Activated naive CD4-positive, alpha-beta T cell treated with anti-CD3 and anti-CD28 coated beads, Interleukin-2, amount 50 U/mL, for 24 hours (primary cell): ENCODE results near the gene ACSS3.
"Not testable (repeated sequence)": the region's sequence is repeated elsewhere in the genome, so short reads cannot be mapped to it uniquely, and the experiment has no call there.

Experiments used
- H3K27ac Mint-ChIP-seq: one replicate; pipeline ENCODE4 v1.8.0; 2021; ENCODE audit warnings: mild to moderate bottlenecking, mixed read lengths
- H3K27me3 Mint-ChIP-seq: one replicate; pipeline ENCODE4 v1.8.0; 2021; ENCODE audit warnings: mixed read lengths
- H3K36me3 Mint-ChIP-seq: one replicate; pipeline ENCODE4 v1.8.0; 2021; ENCODE audit warnings: mixed read lengths
- H3K4me1 Mint-ChIP-seq: one replicate; pipeline ENCODE4 v1.8.0; 2021; ENCODE audit warnings: mixed read lengths
- H3K4me3 Mint-ChIP-seq: one replicate; pipeline ENCODE4 v1.8.0; 2021; ENCODE audit warnings: mild to moderate bottlenecking, mixed read lengths
- H3K9me3 Mint-ChIP-seq: one replicate; pipeline ENCODE4 v1.8.0; 2021; ENCODE audit warnings: mixed read lengths

The ACSS3 gene

DNA sequence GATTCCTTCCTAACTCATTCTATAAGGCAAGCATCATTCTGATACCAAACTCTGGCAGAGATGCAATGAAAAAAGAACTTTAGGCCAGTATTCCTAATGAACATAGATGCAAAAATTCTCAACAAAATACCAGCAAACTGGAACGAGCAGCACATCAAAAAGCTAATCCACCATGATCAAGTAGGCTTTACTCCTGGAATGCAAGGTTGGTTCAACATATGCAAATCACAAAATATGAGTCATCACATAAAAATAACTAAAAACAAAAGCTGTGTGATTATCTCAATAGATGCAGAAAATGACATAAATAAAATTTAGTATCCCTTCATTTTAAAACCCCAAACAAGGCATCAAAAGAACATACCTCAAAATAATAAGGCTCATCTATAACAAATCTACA is 98.9 kb downstream of the ACSS3 start:
- Mint-ChIP-seq H3K9me3 (peaks cover 11% of the 10 kb centered on the region), H3K4me1 (no peaks in the 10 kb centered on the region), H3K36me3 (no peaks in the 10 kb centered on the region), H3K27ac (no peak overlapping the region), H3K4me3 (no peak overlapping the region), H3K27me3 (no peaks in the 10 kb centered on the region)

DNA sequence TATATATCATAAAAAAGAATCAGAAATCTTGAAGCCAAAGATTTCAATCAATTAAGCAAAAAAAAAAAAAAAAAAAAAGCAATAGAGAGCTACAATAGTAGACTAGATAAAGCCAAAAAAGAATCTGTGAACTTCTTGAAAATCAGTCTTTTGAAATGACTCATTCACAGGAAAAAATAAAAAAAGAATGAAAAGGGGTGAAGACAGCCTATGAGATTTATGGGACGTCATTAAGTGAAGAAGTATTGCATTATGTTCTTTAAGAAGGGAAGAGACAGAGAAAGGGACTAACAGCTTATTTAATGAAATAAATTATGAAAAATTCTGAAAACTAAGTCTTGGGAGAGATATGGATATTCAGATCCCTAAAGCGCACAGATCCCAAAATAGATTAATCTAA is 103.8 kb downstream of the ACSS3 start:
- no peaks in the 10 kb centered on the region for H3K27me3 Mint-ChIP-seq
- peaks cover 5% of the 10 kb centered on the region for H3K9me3 Mint-ChIP-seq
- no peaks in the 10 kb centered on the region for H3K4me1 Mint-ChIP-seq
- no peaks in the 10 kb centered on the region for H3K36me3 Mint-ChIP-seq
- no peak overlapping the region for H3K27ac Mint-ChIP-seq
- H3K4me3 Mint-ChIP-seq: no peak overlapping the region

DNA sequence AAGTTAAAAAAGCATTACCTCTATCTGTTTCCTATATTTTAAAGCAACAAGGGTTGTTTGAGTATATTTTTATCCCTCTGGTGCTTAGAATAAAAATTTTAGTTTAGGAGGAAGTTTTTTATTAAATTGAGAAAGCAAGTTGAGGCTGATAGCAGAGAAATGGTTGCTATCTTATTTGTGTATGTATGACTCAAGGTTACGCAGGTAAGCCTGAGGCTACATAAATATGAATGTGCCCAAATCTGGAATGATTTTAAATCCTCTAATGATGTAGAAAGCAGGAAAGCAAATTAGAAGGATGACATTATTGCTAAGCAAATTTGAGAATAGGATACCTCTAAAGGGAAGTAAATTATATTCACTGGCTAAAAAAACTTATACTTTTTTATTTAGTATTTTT is 109.8 kb downstream of the ACSS3 start:
- Mint-ChIP-seq H3K27ac (no peak overlapping the region), H3K36me3 (no peaks in the 10 kb centered on the region), H3K9me3 (peaks cover 4% of the 10 kb centered on the region), H3K4me1 (no peaks in the 10 kb centered on the region), H3K4me3 (no peak overlapping the region), H3K27me3 (no peaks in the 10 kb centered on the region)

DNA sequence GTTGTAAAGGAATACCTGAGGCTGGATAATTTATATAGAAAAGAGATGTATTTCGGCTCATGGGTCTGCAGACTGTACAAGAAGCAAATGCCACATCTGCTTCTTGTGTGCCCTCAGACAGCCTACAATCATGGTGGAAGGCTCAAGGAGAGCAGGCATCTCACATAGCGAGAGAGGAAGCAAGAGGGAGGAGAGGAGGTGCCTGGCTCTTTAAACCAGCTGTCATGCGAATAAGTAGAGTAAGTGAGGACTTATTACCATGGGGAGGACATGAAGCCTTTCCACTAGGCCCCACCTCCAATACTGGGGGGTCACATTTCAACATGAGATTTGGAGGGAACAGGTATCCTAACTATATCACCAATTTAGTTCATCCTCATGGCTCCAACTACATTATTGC is 118.7 kb downstream of the ACSS3 start:
- Mint-ChIP-seq H3K4me3 (no peak overlapping the region), H3K36me3 (no peaks in the 10 kb centered on the region), H3K4me1 (no peaks in the 10 kb centered on the region), H3K9me3 (peaks cover 9% of the 10 kb centered on the region), H3K27me3 (no peaks in the 10 kb centered on the region), H3K27ac (no peak overlapping the region)

DNA sequence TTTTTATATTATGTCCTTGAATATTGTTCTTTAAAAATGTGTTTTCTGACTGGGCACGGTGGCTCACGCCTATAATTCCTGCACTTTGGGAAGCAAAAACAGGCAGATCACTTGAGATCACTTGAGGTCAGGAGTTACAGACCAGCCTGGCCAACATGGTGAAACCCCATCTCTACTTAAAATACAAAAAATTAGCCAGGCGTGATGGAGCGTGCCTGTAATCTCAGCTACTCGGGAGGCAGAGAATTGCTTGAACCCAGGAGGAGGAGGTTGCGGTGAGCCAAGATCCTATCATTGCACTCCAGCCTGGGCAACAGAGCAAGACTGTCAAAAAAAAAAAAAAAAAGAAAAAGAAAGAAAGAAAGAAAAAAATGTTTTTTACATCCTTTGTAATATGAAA is 122.7 kb downstream of the ACSS3 start:
- not testable (repeated sequence) for H3K36me3 Mint-ChIP-seq, H3K27me3 Mint-ChIP-seq, H3K4me1 Mint-ChIP-seq, H3K4me3 Mint-ChIP-seq, H3K27ac Mint-ChIP-seq, H3K9me3 Mint-ChIP-seq

DNA sequence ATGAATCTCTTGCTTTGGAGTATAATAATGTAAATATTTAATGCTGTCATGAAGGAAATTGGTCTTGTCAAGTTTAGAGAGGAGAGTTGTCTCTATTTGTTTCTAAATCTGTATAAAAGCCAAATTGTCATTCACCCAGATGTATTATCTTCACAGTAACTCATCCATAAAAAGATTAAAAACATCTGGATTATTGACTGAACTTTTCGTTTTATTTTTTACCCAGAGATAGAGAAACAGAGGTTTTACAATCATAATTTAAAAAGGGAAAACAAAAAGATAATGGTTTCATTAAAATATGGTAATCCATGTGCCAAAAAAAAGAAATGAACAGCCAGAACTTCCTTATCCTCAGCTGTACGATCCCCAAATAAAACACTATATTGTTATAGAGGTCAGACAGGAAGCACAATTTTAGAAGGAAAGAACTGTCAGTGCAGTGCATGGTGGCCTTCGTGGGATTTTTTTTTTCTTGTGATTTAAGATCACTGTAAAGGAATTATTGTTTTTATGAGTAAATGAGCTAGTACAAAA is 125.9 kb downstream of the ACSS3 start:
- no peak overlapping the region for H3K4me3 Mint-ChIP-seq
- H3K4me1 Mint-ChIP-seq: no peaks in the 10 kb centered on the region
- H3K9me3 Mint-ChIP-seq: no peaks in the 10 kb centered on the region
- H3K36me3 Mint-ChIP-seq: no peaks in the 10 kb centered on the region
- H3K27ac Mint-ChIP-seq: no peak overlapping the region
- H3K27me3 Mint-ChIP-seq: no peaks in the 10 kb centered on the region

DNA sequence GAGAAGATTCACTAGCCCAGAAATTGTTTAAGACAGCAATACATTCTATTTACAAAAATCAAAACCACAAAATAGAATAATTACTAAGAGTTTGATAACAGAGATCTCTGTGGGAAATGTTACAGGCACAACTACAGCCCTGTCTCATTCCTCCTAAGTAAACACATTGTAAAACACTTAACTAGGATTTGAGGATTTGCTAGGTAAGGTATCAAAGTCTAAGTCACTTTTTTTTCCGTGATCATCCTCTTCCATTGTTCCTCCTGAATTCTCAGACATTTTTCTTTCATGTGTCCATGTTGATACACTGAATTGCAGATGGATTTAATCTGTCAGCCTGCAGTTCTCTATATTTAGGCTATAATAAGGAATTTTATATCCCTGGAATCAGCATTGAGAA is 127.5 kb downstream of the ACSS3 start:
- H3K9me3 Mint-ChIP-seq: no peaks in the 10 kb centered on the region
- H3K36me3 Mint-ChIP-seq: no peaks in the 10 kb centered on the region
- H3K27ac Mint-ChIP-seq: no peak overlapping the region
- H3K4me3 Mint-ChIP-seq: no peak overlapping the region
- no peaks in the 10 kb centered on the region for H3K27me3 Mint-ChIP-seq
- H3K4me1 Mint-ChIP-seq: no peaks in the 10 kb centered on the region

GRCh38 chr12:81206429-81206828 is 128.6 kb downstream of the ACSS3 start:
- H3K9me3 Mint-ChIP-seq: no peaks in the 10 kb centered on the region
- H3K4me1 Mint-ChIP-seq: no peaks in the 10 kb centered on the region
- H3K27ac Mint-ChIP-seq: no peak overlapping the region
- no peaks in the 10 kb centered on the region for H3K36me3 Mint-ChIP-seq
- no peak overlapping the region for H3K4me3 Mint-ChIP-seq
- H3K27me3 Mint-ChIP-seq: no peaks in the 10 kb centered on the region

GRCh38 chr12:81207173-81207572 is 129.3 kb downstream of the ACSS3 start:
- H3K27me3 Mint-ChIP-seq: no peaks in the 10 kb centered on the region
- no peaks in the 10 kb centered on the region for H3K4me1 Mint-ChIP-seq
- no peak overlapping the region for H3K4me3 Mint-ChIP-seq
- H3K36me3 Mint-ChIP-seq: no peaks in the 10 kb centered on the region
- no peak overlapping the region for H3K27ac Mint-ChIP-seq
- no peaks in the 10 kb centered on the region for H3K9me3 Mint-ChIP-seq

- no peaks in the 10 kb centered on the region for H3K36me3 Mint-ChIP-seq
Measured at GRCh38 chr12:81207664-81208063, 129.8 kb downstream of the ACSS3 start.

DNA sequence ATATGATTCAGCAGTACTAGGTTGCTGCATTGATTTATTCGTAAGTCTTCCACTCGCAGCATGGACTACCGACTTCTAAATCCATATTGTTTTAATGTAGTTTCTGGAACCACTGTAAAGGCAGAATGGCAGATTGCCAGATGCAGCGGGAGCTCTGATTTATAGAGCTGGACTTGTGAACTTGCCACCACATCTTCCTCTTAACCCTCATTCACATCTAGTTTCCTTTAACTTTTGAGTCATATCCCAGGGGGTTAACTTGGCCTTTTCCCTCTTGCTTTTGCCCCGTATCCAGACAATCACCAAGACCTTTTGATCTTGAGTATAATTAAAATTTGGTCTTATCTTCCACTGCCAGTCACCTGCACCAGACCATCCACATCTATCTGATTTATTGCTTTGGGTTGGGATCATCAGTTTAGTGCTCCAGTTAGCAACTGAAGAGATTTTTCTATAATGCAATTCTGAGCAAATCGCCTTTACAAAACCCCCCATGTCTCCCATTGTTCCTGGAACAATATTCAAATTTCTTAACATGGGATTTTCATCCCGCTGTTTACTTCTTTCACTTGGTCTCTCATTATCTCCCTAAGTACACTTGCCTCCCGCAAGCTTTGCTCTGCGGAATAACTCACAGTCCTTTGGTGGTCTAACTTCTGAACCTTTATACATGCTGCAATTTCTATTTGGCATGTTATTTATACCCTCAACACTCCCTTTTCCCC is 130.5 kb downstream of the ACSS3 start:
- no peaks in the 10 kb centered on the region for H3K4me1 Mint-ChIP-seq
- H3K4me3 Mint-ChIP-seq: no peak overlapping the region
- H3K27ac Mint-ChIP-seq: no peak overlapping the region
- H3K36me3 Mint-ChIP-seq: no peaks in the 10 kb centered on the region
- no peaks in the 10 kb centered on the region for H3K9me3 Mint-ChIP-seq
- H3K27me3 Mint-ChIP-seq: no peaks in the 10 kb centered on the region

More at GRCh38 chr12:81207664-81208063, 129.8 kb downstream of the ACSS3 start:
- H3K4me3 Mint-ChIP-seq: no peak overlapping the region
- no peaks in the 10 kb centered on the region for H3K9me3 Mint-ChIP-seq
- no peaks in the 10 kb centered on the region for H3K27me3 Mint-ChIP-seq
- H3K4me1 Mint-ChIP-seq: no peaks in the 10 kb centered on the region
- no peak overlapping the region for H3K27ac Mint-ChIP-seq

- H3K4me3 Mint-ChIP-seq: no peak overlapping the region
- no peaks in the 10 kb centered on the region for H3K4me1 Mint-ChIP-seq
- no peaks in the 10 kb centered on the region for H3K36me3 Mint-ChIP-seq
- no peak overlapping the region for H3K27ac Mint-ChIP-seq
- no peaks in the 10 kb centered on the region for H3K27me3 Mint-ChIP-seq
- H3K9me3 Mint-ChIP-seq: no peaks in the 10 kb centered on the region
Measured at GRCh38 chr12:81209012-81209411, 131.1 kb downstream of the ACSS3 start.

- not testable (repeated sequence) for H3K4me1 Mint-ChIP-seq, H3K36me3 Mint-ChIP-seq, H3K4me3 Mint-ChIP-seq, H3K9me3 Mint-ChIP-seq, H3K27ac Mint-ChIP-seq, H3K27me3 Mint-ChIP-seq
Measured at GRCh38 chr12:81209772-81210225, 131.9 kb downstream of the ACSS3 start.

GRCh38 chr12:81211306-81211705 is 133.4 kb downstream of the ACSS3 start:
- no peaks in the 10 kb centered on the region for H3K27me3 Mint-ChIP-seq
- H3K36me3 Mint-ChIP-seq: no peaks in the 10 kb centered on the region
- no peak overlapping the region for H3K4me3 Mint-ChIP-seq
- no peak overlapping the region for H3K27ac Mint-ChIP-seq
- H3K4me1 Mint-ChIP-seq: no peaks in the 10 kb centered on the region
- H3K9me3 Mint-ChIP-seq: no peaks in the 10 kb centered on the region

- Mint-ChIP-seq H3K36me3 (no peaks in the 10 kb centered on the region), H3K27ac (no peak overlapping the region), H3K9me3 (no peaks in the 10 kb centered on the region), H3K27me3 (no peaks in the 10 kb centered on the region), H3K4me3 (no peak overlapping the region), H3K4me1 (no peaks in the 10 kb centered on the region)
Measured at GRCh38 chr12:81212996-81213696, 135.3 kb downstream of the ACSS3 start.

DNA sequence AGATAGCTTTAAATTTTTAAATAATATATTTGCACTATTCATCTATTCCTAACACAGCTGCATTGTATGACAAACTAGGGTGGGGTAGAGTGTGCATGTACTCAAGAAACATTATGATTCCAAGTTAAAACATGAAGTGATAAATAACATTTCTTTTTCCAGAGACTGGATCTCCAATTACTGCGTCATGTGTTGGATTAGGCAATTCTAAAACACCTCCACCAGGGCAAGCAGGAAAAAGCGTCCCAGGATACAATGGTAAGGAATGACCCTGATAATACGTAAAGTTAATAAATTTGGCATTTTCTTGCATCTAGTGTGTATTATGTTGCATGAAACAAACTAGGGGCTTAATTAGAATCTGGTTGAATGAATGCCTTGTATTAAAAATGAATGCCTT is 138.9 kb downstream of the ACSS3 start:
- no peaks in the 10 kb centered on the region for H3K9me3 Mint-ChIP-seq
- H3K4me3 Mint-ChIP-seq: no peak overlapping the region
- no peaks in the 10 kb centered on the region for H3K4me1 Mint-ChIP-seq
- no peaks in the 10 kb centered on the region for H3K36me3 Mint-ChIP-seq
- H3K27me3 Mint-ChIP-seq: no peaks in the 10 kb centered on the region
- no peak overlapping the region for H3K27ac Mint-ChIP-seq
